Activated CD4-positive, alpha-beta T cell treated with anti-CD3 and anti-CD28 coated beads, Interleukin-2, amount 50 U/mL, for 48 hours (primary cell): ENCODE measurements around the gene OGFOD2.
"Not testable (repeated sequence)": the region's sequence is repeated elsewhere in the genome, so short reads cannot be mapped to it uniquely, and the experiment has no call there.

Experiments
- DNase-seq, 2 experiments: peaks; one replicate each; pipeline ENCODE4 v3.0.0-alpha.2; 2020

OGFOD2 gene

DNA sequence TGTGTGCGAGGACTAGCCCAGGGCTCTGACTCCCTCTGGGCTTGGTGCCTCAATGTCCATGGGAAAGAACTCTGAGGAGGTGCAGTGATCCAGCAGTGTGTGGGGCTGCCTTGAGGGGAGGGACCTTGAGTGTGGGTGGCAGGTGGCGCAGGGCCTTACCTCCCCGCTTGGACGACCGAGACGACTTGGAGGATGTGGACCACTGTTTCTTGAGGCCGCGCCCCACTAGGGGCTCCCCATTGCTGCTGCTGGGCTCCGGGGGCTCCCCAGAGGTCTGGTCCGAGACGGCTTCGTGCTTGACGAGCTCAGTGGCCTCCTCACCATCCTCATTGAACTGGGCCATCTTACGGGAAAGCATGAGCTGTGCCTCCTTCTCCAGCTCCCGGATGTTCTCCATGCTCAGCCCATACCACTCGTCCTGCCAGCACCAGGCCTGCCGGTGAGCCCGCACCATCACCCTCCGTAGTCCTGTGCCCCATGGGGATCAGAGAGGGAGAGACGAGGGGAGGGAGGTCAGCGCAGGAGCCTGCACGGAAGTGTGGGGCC is 30.1 kb downstream of the OGFOD2 start:
- DNase-seq, result no peak

DNA sequence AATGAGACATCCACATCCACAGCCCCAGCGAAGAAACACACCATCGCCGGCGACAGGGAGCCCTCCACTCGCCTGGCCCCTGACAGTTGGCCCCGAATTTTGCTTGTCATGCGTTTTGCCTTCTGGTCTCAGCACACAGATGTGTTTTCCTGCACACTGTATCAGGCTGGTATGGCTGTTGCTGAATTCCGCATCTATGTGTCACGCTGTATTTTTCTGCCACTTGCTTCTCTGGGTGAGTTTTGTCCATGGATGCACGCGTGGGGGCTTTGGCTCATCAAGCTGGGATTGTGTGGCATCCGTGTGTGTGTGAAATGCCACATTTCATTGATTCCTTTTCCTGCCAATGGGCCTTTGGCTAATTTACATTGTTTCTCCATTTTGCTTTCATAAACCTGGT is 31.9 kb downstream of the OGFOD2 start:
- DNase-seq, result no peak

DNA sequence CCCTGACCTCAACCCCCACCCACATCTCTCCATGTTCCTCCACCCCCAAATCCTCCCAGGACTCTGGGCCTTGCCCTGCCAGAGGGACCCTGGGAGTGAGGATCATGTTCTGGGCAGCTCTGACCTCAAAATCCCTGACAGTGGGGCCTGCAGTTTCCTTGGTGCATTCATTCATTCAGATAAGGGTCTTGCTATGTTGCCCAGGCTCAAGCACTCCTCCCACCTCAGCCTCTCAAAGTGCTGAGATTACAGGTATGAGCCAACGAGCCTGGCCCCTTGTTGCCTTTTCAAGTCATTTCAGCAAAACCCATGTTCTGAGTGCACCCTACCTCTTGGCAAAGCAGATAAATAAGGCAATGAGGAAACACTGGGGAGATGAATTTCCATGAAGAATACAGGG is 35.1 kb downstream of the OGFOD2 start:
- no peak for DNase-seq

DNA sequence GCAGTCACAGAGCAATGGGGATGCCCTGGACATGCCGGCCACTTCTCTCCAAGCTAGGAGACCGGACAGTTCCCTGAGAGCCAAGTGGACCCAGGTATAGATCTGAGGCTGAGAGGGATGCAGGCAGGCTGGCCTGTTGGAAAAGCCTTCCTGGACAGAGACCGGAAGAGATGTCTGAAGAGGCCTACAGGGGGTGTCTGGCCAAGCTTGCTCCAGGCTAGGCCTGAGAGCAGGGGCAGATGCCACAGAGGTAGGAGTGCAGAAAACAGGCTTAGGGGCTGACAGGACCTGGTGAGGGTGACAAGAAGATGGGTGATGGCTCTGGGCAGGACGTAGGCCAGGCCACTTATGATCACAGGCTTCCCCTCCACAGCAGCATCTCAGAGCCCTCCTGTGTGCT is 35.6 kb downstream of the OGFOD2 start:
- DNase-seq, result no peak

DNA sequence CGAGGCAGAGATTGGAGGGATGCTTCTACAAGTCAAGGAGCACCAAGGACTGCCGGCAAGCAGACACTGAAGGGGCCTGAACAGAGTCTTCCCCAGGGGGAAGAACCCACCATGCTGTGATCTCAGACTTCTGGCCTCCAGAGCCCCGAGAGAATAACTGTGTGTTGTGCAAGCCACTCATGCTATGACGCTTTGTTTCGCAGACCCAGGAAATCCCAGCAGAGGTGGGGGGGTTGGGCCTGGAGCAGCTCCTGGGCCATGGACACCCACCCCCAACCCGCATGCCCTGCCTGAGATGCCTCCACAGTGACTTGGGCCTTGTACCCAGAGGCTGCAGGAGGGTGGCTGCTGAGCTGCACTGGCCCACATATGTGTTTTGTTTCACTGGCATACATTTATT is 36.7 kb downstream of the OGFOD2 start:
- DNase-seq, result no peak

DNA sequence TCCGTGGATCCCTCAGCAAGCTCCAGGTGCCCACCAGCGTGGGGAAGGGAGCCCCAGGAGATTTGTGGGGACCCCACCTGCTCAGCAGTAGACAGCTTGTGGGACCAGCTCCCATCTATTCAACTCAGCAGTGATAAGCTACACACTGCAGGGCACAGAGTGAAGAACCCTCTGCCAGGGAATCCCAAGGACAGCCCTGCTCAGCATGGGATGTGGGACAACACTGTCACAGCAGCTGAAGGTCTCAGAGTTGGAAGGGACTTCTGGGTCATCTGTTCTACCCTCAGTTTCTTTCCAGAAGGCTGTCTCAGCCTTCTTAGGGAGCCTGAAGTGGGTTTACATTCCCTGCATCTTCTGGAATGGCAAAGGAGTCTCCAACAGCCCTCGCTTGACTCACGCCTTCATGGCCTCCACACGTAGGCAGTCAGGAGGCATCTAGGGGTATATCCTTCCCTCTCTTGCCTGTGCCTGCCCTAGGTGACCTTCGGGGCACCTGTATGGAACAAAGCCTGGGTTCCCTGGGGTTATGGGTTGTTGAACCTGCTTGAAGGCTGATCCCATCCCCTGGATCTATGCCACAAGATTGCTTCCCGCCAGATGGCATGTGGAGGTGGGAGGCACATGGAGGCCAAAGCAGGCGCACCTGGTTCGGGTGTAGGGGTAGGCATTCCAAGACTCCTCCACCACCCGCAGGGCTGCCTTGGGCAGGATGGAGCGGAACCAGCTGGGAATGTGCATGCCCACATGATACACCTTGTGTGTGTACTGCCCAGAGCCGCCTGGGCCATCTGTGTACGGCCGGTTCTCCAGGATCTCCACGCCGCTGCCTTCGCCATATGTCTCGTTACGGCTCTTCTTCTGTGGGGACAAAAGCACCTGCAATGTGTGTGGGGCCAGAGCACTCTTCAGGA is 38.4 kb downstream of the OGFOD2 start:
- no peak for DNase-seq

DNA sequence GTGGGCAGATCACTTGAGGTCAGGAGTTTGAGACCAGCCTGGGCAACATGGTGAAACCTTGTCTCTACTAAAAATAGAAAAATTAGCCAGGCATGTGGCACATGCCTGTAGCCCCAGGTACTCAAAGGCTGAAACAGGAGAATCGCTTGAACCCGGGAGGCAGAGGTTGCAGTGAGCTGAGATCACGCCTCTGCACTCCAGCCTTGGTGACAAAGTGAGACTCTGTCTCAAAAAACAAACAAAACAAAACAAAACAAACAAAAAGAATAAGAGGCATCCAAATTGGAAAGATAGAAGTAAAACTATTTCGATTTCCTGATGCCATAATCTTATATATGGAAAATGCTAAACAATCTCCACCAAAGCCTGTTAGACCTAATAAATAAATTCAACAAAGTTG is 39.4 kb downstream of the OGFOD2 start:
- not testable (repeated sequence) for DNase-seq

DNA sequence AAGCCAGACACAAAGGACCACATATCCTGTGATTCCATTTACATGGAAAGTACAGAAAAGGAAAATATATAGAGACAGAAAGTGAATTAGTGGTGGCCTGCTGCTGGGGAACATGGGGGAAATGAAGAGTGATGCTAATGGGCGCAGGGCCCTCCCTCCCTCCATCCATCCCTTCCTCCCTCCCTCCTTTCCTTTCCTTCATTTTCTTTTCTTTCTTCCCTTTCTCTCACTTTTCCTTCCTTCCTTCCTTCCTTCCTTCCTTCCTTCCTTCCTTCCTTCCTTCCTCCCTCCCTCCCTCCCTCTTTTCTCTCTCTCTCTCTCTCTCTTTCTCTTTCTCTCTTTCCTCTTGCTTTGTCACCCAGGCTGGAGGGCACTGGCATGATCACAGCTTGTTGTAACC is 42.7 kb downstream of the OGFOD2 start:
- no peak for DNase-seq

DNA sequence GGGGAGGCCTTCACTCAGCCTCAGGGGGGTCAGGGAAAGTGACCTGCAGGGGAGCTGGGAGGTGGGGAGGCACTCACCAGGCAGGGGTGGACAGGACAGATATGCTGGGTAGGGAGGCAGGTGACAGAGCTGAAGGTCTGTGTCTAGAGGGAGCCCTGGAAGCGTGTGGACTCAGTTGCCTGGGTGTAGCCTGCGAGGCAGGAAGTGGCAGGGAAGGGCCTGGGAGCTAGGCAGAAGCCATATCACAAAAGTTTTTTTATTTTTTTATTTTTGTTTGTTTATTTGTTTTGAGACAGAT is 44.7 kb downstream of the OGFOD2 start:
- DNase-seq, result no peak

DNA sequence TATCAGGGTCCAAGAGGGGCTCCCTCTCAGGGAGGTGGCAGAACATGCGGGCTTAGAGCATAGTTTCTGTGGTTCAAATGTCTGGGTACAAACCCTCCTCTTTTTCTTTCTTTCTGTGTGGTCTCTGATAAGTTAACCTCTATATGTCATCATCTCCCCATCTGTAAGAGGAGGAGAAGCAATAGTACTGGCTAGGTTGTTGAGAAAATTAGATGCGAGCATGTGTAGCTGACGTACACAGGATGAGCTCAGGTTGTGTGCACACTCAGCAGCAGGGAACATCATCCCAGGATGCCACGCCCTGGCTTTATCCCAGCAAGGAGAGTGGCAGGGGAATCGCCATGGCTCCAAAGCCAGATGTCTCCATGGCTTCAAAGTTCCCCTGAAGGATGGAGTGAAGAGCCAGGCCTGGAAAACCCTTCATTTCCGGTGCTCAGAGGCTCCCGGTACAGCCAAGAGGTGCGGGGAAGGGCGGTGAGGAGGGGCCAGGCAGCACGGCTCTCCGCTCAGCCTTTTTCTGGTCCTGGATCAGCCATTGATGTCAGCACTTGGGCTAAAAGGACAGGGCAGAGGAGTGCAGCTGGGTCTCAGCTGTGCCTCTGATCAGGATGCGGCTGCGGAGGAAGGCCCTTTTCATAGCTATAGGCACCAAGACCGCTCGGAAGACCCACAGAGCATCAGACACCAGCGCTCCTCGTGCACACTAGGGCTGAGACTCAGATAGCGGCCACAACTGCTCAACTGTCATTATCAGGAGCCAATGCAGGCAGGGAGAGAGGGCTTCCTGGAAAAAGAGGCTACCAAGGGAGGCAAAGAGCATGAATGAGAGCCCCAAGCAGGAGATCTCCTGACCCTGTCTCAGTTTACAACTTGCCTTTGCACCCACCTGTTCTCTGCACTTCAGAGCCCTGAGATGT is 46.9 kb downstream of the OGFOD2 start:
- no peak for DNase-seq

DNA sequence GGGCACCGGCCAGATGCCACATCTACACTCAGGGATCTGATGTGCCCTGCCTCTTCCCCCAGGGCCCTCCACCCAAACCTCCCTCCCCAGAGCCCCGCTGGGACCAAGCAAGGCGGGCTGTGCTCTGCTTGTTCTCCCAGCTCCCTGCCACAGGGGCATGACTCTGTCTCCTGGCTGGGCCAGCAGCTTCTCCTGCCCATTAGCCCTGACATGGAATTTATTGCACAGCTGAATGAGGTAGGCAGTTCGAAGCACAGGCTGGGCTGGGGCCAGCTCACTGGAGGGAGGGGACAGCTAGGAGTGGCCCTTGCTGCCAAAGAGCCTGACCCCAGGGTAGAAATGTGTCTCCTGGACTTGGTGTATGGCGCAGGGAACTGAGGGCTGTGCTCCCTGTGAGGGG is 47.8 kb downstream of the OGFOD2 start:
- DNase-seq, result no peak

DNA sequence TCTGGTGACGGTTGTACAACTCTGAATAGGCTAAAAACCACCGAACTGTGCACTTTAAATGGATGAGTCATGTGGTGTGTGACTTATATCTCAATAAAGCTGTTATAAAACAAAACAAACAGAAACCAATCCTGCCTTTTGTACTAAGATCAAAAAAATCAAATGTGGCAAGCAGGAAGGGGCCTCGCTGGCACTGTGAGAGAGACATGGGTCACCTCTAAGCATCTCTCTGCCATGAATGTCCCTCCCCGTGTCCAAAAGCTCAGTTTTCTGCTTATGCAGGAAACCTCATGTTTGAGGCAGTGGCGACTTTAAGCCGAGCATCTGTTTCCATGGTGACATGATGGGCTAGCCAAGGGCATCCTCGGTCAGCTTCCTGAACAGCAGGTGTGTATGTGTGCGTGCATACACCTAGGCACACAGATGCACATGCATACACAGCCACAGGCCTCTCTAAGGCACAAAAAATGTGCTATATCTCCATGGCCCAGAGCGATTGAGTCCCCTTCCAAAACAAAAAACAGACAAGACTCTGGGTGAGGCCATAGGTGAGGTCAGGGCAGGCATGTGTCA is 49.9 kb downstream of the OGFOD2 start:
- peak; percentile 13 to 40 for DNase-seq

DNA sequence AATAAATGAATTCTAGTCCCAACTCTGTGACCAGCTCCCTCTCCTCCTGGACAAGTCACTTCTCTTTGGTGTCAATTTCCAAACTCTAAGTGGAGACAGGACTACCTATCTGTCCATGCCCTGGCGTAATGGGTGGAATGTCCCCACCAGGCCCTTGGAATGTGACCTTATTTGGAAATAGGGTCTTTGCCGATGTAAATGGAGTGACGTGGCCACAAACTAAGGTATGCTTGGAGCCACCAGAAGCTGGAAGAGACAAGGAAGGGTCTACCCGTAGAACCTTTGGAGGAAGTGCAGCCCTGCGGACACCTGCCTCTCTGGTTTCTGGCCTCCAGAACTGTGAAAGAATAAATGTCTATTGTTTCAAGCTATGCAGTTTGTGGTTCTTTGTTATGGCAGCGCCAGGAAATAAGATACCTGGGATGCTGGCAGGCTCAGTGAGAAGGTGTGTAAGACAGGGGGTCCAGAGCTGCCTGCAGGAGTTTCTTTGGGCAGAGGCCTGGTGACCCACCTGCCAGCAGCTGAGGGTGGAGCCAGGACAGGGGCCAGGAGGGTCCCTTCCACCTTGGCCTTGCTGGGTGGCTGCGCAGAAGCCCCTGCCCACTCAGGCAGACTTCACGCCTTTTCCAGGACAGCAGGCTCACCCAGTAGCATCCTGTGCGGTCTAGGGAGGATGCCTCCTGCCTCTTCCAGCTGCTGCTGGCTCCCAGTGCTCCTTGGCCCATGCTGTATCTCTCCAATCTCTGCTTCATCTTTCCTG is 51.2 kb downstream of the OGFOD2 start:
- no peak for DNase-seq

DNA sequence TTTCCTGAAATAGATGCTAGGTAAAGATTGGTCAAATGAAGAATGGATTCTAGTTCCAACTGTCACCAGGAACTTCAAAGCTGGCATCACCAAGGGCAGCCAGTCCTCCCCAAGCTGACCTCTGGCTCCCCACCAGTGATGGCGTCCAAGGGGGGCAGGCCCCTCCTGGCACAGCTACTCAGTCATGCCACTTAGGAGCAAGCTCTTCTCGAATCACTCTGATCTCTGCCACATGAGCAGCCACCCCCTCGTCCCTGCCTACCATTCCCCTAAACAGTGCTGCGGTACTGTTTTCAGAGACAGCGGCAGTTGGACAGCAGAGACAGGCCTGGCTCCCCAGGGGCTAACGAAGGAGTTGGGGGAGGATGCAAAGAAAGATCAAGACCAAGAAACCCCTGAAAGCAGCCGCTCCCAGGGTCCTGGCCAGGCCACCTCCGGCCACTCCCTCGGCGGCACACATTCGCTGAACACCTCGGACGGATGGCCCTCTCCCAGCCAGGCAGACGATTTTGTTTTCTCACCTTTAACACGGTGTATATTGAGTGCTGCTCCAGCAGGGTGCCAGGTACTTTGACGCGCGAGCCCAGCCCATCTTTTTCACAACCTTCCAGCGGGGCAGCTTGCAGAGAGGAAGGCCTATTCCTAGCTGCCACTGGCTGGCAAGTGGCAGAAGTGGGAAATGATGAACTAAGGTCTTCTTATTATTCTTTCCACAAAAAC is 52.8 kb downstream of the OGFOD2 start:
- DNase-seq, result no peak

DNA sequence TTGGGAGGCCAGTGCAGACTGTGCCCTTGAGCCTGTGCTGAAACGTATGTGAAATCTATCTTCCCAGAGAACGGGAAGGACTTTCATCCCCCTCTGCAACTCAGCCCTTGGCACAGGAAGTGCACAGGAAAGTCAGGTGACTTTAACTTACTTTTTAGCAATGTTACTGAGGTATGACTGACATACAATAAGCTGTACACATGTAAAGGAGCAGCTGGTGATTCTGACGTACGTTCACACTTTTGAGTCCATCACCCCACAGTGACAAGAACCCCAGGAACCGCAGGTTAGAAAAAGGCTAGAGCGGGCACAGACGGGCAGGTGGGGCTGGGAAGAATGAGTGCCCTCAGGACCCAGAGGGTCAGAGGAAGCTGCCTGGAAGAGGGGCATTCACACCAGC is 53.4 kb downstream of the OGFOD2 start:
- DNase-seq, result no peak

DNA sequence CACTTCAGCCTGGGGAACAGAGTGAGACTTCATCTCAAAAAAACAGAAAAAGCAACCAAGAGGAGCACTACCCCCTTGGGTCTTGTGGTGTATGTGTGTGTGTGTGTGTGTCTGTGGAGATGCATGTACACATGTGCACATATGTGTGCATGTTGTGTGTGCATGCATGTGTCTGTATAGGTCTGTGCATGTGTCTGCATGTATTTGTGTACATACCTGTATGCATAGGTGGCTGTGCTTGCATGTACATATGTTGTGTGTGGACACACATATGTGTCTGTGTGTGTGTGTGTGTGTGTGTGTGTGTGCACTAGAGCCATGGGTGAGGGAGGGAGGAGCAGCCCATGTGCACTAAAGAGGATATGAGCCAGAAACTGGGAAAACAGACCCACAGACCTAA is 54.5 kb downstream of the OGFOD2 start:
- DNase-seq, result no peak
